GM18951 (cell line): Measurements from ENCODE around the gene POU6F2.

Experiments used
- POLR2A ChIP-seq: IDR thresholded peaks from 4 replicates; pipeline ENCODE4 v1.6.1; 2011; ENCODE audit warnings: mild to moderate bottlenecking; ENCODE audit not compliant: insufficient read length, insufficient read depth; ENCODE audit errors: extremely low read depth
- in situ Hi-C: fragments of 300-500 bp; cut with MboI; formaldehyde crosslinking; loops from one replicate; pipeline ENCODE4 v1.12.0; 2022; ENCODE audit warnings: low sequenced_read_pairs, mixed read lengths, inconsistent platforms; ENCODE audit not compliant: unreplicated experiment

POU6F2 gene

GRCh38 chr7:39132306-39132705 lies 154.6 kb downstream of the POU6F2 start:
- TF ChIP-seq POLR2A = no peak
- in situ Hi-C loops = no loop called here

GRCh38 chr7:39133088-39133487 lies 155.4 kb downstream of the POU6F2 start:
- TF ChIP-seq POLR2A = no peak
- in situ Hi-C loops = no loop called here

GRCh38 chr7:39137480-39137879 lies 159.8 kb downstream of the POU6F2 start:
- TF ChIP-seq POLR2A = no peak
- in situ Hi-C loops = no loop called here

GRCh38 chr7:39142750-39143149 lies 165.0 kb downstream of the POU6F2 start:
- in situ Hi-C loops = no loop called here
- TF ChIP-seq POLR2A = no peak

- TF ChIP-seq POLR2A = no peak
- in situ Hi-C loops = no loop called here
These were observed 166.7 kb downstream of the POU6F2 start for GRCh38 chr7:39144420-39144819.

GRCh38 chr7:39145283-39145682 lies 167.6 kb downstream of the POU6F2 start:
- in situ Hi-C loops = no loop called here

GRCh38 chr7:39145935-39146334 lies 168.2 kb downstream of the POU6F2 start:
- in situ Hi-C loops = no loop called here

More at GRCh38 chr7:39145283-39145682, 167.6 kb downstream of the POU6F2 start:
- TF ChIP-seq POLR2A = no peak

GRCh38 chr7:39152701-39153100 lies 175.0 kb downstream of the POU6F2 start:
- in situ Hi-C loops = no loop called here
- no peak for TF ChIP-seq POLR2A

More at GRCh38 chr7:39145935-39146334, 168.2 kb downstream of the POU6F2 start:
- no peak for TF ChIP-seq POLR2A

- in situ Hi-C loops = no loop called here
- TF ChIP-seq POLR2A = no peak
These were observed 175.4 kb downstream of the POU6F2 start for GRCh38 chr7:39153113-39153512.

- TF ChIP-seq POLR2A = no peak
- in situ Hi-C loops = no loop called here
These were observed 175.9 kb downstream of the POU6F2 start for GRCh38 chr7:39153647-39154046.

GRCh38 chr7:39154815-39155214 lies 177.1 kb downstream of the POU6F2 start:
- in situ Hi-C loops = no loop called here

GRCh38 chr7:39158367-39158766 lies 180.7 kb downstream of the POU6F2 start:
- no peak for TF ChIP-seq POLR2A
- in situ Hi-C loops = no loop called here

More at GRCh38 chr7:39154815-39155214, 177.1 kb downstream of the POU6F2 start:
- TF ChIP-seq POLR2A = no peak

- no peak for TF ChIP-seq POLR2A
- in situ Hi-C loops = no loop called here
These were observed 184.2 kb downstream of the POU6F2 start for GRCh38 chr7:39161903-39162302.

- in situ Hi-C loops = no loop called here
- TF ChIP-seq POLR2A = no peak
These were observed 187.2 kb downstream of the POU6F2 start for GRCh38 chr7:39164887-39165286.
